ENCODE data around the gene PPP5C.

Gene PPP5C

DNA sequence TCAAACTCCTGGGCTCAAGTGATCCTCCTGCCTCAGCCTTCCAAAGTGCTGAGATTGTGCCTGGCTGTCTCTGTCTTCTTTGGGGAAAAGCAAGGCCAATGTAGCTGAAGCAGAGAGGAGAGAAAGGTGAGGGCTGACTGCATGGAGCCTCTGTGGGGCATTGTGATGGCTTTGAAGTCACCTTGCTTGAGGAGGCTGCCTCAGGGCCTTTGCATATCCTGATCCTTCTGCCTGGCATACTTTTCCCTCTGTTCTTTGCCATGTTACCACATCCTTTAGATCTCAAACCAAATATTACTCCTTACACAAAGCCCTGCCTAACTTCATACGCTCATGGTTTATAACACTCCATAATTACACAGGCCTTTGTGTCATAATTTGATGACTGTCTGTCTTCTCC, 9.4 kb upstream of the PPP5C start:
- no peak for DNase-seq

DNA sequence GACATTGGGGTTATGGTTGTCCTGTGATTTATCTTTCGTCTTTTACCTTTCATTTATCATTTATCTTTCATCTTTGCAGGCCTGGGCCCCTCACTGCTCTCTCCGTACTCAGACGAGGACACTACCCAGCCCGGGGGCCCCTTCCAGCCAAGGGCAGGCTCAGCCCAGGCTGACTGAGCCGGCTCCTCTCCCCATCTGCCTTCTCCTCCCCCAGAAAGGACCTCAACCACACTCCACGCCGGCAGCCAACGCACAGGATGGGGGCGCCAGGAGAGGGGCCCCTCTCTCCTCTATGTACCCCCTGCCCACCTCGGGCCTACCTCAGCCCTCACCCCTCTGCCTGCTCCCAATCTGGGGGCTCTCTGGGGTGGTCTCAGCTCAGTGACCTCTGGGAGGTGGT, 7.4 kb upstream of the PPP5C start:
- DNase-seq, result no peak

DNA sequence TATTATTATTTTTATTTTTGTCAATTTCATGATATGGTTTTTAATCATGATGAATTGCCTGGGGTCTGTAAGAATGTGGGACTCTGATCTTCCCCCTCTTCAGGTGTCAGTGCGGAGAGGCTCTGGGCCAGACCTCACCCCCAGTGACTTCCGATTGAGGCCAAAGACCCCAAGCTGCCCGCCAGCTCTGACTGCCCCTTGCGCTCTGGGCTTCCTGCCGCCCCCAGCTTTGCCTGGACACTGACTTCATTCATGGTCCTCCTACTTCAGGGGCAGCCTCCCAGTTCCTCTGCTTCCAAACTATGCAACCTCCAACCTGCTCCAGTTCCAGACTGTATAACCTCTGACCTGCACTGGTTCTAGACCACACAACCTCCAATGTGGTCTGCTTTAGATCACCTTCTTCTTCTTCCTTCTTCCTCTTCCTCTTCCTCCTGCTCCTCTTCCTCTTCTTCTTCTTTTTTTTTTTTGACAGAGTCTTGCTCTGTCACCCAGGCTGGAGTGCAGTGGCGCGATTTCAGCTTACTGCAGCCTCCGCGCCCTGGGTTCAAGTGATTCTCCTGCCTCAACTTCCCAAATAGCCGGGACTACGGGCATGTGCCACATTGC, 6.7 kb upstream of the PPP5C start:
- no peak for DNase-seq

DNA sequence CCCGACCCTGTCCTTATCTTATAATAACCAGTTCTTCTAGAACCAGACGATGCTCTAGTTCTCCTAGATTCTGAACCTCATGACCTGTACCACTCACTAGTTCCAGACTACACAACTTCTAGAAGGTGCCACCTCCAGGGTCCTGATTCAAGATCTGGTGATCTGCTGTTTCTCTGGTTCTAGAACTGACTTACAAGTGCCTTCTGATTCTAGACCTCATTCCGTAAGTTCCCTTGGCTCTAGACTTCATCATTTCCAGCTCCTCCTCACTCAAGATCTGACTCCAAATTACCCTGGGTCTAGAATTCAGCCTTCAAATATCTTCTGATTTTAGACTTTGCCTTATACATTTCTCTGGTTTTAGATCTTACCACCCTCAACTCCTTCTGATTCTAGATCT, 5.0 kb upstream of the PPP5C start:
- no peak for DNase-seq

DNA sequence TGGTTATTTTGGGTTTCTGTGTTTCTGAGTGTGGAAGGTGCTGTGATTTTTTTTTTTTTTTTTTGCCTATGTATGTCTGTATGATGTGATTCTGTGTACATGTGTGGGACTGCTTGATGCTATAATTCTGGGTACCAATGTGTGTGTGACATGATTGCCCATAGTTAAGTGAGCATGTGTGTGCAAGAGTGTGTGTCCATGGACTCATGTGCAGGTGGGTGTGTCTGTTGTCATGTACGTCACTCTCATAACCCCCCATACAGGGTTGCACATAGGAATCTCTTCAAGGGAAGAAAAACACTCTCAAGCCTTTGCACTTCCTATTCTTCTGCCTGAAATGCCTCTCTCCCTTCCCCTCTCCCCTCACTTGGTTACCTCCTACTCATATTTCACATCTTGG, 2.5 kb upstream of the PPP5C start:
- no peak for DNase-seq

DNA sequence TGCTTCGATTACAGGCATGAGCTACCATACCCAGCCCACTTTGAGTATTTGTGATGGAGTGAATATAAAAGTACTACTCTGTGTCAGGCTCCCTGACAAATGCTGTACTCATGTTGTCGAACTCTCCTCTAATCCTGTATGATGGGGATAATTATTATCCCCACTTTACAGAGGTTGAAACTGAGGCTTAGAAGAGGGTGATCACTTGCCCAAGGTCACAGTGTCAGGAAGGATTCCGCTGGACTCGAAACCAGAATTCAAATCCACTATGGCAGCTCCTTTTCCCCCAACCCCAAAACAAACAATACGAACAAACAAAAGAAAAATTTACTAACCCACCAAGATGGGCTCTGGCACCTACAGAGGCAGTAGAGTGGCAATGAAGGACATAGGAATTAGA, 1.7 kb upstream of the PPP5C start:
- DNase-seq, result no peak

DNA sequence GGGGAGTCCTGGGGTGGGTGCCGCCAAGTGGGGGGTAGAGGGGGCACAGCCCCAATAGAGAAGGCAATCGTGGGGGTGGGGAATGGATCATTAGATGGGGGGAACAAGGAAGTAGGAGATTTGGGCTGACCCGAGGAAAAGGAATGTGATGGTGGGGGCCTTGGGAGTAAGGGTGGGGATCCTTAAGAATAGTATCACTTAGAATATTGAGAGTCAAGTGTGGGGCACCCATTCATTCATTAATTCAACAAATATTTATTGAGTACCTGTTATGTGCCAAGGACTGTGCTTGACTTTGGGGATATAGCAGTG, 641 bp downstream of the PPP5C start:
- no peak for DNase-seq

DNA sequence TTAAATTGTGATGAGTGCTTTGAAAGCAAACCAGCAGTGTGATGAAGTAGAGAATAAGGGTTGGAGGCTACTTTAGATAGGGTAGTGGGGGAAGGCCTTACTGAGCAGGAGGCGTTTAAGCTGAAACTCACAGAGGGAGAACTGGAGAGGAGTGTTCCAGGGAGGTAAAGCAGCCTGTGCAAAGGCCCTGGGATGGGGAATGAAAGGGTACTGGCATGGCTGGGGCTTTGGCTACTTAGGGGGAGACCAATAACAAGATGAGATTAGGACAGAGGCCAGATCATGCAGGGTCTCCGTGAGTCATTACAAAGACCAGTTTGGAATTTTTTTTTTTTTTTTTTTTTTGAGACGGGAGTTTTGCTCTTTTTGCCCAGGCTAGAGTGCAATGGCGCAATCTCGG, 1.1 kb downstream of the PPP5C start:
- DNase-seq, result no peak

DNA sequence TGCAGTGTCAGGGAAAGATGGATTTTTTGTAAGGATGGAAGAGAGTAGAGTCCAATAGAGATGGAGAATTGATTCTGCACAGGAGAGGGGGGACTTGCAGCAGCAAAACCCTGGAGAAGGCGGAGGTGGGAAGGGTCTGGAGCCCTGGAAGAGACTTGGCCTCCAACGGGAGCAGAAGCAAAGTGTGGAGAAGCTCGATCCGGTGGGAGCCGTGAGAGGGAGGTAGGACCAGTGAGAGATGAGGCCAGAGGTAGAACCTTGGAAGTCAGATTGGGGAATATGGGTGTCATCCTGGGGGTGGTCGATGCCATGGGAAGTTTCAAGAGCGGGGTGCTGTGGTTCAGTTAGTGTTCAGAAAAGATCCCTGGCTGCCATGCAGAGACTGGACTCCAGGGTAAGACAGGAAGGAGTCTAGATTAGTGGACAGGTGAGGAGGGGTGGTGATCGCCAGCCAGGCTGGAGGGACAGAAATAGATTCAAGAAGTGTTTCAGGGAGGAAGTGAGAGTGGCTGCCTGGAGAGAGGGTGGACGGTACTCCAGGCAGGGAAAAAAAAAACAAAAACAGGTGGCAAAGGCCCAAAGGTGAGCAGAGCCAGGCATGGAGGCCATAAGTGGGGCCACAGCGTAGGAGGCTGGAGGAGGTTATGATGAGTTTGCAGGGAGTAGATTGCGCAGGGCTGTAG, 2.6 kb downstream of the PPP5C start:
- no peak for DNase-seq

DNA sequence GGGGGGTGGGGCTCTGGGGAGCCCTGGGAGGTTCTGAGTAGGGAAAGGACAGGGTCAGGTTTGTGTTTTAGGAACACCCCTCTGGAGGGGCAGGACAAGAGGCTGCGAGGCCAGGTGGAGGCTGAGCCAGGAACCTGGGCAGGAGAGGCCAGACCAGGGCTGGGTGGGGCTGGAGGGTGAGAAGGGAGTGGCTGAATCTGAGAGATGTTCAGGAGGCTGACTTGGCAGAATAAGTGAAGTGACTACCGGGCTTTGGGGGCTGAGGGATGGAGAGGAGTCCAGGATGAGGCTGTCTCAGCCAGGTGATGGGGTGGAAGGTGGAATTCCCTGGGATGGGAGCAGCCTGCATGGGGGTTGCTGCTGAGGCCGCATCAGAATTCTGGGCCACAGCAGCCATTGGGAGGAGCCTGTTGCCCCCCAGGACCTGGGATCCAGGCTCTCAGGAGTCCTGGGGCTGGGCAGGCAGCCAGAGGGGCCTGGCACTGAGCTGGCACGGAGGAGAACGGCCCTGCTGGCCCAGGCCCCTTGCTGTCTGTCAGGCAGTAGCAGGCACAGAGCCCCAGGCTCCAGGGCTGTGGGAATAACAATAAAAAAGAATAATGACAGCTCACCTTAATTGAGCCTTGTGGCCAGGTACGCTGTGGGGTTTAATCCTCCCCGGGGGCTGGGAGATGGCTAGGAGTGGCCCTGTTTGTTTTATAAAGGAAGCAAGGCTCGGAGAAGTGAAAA, 3.3 kb downstream of the PPP5C start:
- peak in 1 of 2 donors; percentile 45 for DNase-seq

DNA sequence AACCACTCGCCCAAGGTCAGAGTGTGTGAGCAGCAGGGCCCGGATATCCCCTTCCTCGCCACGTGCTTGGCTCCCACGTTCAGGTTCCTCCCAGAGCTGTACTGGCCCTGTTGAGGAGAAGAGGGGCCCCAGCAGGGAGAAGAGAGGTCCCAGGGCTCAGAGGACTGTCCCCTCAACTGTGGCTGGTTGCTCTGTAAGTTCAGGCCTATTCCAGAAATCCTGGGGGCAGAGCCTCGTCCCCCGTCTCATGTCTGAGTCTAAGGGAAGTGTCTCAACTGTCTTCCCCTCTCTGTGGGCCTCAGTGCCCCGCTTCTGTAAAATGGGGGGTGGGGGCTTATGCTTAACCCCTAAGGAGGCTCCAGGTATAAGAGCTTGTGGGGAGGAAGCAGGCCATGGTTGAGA, 3.9 kb downstream of the PPP5C start:
- DNase-seq, result peak in 1 of 2 donors; percentile 38

DNA sequence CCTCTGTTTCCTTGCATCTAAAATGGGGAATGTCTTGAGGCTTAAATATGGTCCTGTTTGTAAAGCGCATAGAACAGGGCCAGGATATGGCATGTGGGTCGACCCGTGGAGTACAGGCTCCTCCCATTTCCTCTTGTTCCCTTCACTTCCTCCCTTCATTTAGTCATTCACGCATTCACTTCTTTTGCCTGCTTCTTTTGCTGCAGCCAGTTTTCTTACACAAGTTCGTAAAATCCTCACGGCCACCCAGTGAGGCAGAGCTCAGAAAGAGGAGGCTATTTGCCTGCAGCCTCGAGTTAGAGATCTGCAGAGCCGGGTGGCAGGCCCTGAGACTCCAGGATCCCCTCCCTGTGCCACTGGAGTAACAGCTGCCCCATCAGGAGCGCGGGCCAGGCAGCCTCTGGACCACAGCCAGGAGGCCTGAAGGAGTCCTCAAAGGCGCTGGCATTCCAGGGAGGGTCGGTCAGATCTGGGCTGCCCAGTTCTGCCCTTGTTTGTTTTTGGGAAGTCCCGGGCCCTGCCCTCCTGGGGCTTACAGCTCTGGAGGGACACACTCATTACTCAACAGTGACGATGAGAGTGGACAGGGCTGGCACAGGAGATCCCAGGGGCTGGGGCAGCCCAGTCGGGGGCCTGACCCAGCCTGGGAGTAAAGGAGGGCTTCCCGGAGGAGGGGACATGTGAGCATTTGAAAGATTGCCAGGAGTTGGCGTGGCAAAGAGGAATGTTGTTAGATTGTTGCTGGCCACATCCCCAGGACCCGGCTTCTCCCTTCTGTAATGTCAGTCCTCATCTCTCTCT, 4.6 kb downstream of the PPP5C start:
- DNase-seq, result peak in 1 of 2 donors; percentile 39

DNA sequence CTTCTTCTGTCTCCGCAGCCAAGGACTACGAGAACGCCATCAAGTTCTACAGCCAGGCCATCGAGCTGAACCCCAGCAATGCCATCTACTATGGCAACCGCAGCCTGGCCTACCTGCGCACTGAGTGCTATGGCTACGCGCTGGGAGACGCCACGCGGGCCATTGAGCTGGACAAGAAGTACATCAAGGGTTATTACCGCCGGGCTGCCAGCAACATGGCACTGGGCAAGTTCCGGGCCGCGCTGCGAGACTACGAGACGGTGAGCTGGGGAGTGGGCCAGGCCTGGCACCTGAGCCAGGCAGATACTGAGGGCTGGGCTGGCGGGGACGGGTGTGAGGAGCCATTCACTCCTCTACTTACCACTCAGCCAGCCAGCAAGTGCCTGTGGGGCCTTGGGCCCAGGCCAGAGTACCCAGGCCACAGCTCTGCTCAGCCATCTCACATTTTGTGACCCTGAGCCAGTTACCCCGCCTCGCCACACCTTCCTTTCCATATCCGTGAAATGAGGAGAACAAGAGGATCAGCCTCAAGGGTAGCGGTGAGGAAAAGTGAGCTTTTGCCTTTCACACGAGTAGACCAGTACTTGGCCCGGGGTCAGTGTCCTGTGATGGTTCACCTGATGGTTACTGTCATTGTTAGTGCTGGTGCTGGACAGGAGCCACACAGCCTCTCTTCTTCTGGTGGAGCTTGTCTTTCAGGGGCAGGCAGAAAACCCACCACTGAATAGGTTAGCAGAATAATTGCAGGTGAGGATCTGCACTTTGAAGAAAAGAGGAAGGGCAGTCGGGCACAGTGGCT, 7.0 kb downstream of the PPP5C start:
- DNase-seq, result no peak

DNA sequence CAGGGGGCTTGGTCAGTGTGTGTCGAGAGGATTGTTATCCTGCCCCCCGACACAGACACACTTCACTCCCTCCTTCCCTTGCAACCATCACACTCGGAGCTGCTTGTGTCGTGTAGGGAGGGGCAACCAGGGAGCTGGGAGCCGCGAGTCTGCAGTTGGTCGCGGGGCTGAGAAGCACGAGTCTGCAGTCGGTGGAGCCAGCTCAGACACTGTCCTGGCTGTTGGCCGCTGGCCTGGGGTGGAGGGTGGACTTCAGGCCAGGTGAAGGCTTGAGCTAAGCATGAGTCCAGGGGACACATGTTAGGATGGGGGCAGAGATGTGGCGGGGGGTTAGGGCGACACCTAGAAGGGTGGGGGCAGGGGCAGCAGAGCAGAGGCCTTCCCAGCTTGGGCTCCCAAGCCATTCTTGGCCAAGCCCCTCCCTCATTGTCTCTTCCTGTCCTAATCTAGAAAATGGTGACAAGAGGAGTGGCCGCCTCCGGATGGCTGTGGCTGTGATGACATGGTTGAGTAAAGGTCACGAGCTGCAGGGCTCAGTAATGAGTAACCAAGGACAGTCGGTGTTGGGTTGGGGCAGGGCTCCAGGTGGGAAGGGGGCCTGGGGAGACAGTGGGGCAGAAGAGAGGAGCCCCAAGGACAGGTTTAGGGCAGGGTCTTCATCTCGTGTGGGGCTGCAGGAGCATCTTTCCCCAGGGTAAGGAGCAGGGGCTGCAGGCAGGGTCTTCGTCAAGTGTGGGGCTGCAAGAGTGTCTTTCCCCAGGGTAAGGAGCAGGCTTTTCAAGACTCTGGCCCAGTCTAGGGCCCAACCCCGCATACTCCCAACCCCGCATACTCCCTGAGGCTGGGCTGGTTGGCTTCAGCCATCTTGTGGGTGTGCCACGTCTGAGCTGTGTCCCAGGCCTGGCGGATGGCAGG, 8.6 kb downstream of the PPP5C start:
- no peak for DNase-seq

DNA sequence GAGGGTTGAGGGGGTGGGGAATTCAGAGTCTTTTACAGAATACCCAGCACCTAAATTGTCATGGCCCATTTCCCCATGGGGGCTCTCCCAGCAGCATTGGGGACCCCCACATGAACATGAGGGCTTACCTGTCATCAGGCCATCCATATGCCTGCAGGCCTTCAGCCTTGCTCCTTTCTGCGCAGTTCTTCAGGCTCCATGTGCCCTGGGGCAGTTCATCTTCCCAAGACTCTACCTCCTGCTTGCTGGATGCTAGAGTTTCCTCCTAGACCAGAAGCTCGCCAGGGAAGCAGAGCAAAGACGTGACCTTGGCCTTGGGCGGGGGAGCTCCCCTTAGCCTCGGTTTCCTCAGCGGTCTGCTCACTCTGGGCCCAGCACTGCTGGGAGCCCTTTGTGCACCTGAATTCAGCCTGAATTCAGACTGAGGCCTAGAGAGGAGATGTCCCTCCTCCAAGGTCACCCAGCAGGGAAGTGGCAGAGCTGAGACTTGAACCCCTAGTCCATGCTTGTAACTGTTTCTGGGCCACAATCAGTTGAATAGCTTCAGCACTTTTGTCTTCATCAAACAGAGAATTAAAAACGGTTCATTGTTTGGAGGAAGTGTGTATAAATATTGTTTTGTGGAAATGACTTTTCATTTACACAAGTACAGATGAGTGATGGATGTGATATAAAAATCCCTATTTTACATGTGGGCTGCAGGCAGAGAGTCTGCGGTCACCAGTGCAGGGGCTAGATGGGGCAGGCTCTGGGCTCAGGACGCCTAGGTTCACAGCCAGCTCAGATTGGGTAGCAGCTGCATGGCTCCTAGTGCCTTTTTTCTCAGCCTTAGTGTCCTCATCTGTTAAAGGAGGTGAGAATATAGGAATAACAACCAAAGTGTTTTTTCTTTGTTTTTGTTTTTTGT, 9.5 kb downstream of the PPP5C start:
- no peak for DNase-seq

DNA sequence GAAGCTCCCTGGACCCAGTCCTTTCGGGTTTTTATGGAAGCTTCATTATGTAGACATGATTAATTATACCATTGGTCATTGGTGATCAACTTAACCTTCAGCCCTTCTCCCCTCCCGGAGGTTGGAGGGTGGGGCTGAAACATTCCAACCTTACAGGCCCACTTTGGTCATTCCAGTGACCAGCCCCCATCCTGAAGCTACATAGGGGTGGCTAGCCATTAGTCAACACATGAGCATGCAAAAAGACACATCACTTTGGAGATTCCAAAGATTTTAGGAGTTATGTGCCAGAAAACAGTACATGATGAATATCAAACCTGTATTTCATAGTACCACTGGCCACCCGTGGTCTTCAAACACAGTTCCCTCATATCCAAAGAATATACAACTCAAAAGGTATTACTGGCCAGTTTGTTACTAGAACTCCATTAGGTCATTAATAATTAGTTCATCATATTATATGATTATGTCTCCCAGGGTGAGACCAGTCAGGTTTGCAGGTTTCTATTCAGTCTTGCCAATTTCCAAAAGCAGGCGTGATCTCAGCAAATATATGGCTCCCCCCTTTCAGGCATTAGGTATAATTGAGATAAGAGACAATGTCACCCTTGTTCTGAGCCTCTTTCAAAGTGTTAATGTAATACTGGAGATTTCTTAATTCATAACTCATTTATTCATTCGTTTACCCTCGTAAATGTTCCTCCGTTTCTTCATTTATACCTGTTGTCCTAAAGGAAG, 11.1 kb downstream of the PPP5C start:
- no peak for DNase-seq

DNA sequence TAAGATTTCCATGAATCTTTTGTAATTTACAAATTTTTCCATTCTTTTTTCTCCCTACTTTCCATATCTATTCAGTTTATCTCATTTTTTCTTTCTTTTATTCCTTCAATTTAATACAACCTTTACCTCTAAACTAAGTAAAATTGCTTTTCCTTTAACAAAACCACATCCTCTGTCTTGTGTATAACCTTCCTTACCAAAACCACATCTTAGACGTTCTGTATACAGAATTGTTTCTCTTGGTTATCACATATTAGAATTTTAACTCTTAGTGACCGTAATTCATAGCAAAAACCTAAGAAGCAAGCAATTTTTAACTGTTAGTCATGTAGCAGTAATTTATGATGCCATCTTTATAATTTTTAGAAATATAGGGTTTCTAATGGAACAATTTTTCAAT, 15.0 kb downstream of the PPP5C start:
- peak in 1 of 2 donors; percentile 60 for DNase-seq

DNA sequence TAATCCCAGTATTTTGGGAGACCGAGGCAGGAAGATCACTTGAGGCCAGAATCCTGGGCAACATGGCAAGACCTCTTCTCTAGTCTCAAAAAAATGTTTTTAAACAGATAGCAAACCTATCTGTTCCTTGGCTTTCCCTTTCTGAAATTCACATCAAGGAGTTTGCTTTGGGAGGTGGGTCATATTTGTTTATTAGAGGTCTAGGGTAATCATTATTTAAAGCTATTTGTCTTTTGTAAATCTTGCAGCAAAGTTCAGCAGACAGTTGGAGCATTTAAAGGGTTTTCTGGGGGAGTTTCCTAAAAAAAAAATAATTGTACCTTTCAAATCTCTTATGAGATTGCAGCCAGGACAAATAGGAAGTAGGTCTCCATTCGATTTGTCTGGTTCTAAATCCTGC, 17.5 kb downstream of the PPP5C start:
- no peak for DNase-seq

DNA sequence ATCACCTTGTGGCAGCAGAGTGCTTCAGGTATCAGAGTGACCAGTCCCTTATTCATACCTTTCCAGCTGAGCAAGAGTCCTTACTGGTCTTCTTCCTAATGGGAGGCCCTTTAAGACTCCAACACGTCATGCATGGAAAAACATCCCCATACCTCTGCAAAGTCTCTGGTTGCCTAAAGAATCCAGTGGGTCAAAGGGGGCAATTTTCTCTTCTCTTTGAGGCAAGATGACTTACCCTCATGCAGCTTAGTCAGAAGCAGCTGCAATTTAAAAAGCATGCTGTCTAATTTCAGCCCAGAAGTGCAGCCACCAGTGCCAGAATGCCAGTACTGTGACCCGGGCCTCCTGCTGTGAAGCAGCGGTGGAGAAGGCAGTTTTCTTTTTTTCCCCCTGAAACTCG, 18.7 kb downstream of the PPP5C start:
- DNase-seq, result no peak

Data from CD4-positive, alpha-beta T cell treated with Interleukin-4 for 1 hour (primary cell).